ENCODE results near the gene ACCS.

DNA sequence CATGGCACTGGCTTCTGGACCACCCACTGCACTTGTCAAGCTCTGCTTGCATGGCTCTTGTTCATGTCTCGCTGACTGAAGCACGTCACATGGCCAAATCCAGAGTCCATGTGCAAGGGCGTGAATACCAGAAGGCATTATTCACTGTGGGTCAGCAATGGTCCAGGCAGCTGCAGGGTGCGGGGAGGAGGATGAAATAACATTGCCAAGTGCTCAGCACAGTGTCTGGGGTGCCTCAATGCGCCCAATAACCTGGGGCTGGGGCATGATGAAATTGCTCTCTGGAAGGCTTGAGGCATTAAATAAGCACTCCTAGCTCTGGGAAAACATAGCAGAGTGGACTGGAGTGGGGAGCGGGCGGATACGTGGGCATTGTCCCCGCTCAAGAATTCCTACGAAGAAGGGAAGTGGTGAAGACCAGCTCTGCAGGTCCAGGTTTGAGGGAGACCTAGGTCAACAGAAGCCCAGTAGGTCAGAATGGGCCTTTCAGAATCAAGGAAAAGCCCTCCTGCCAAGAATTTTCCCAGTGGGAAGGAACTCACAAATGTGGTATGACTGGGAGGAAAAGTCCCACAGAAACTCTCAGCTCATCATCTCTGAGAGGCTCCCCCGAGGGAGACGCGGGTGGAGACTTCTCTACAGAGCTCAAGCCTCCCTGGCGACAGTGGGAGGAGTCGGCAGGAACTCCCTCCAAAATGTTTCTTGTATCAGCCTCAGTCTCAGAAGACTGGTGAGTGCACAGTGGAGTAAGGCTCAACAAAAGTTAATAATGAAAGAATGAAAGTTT, 33.6 kb upstream of the ACCS start:
- TF ChIP-seq, protein P1, sequence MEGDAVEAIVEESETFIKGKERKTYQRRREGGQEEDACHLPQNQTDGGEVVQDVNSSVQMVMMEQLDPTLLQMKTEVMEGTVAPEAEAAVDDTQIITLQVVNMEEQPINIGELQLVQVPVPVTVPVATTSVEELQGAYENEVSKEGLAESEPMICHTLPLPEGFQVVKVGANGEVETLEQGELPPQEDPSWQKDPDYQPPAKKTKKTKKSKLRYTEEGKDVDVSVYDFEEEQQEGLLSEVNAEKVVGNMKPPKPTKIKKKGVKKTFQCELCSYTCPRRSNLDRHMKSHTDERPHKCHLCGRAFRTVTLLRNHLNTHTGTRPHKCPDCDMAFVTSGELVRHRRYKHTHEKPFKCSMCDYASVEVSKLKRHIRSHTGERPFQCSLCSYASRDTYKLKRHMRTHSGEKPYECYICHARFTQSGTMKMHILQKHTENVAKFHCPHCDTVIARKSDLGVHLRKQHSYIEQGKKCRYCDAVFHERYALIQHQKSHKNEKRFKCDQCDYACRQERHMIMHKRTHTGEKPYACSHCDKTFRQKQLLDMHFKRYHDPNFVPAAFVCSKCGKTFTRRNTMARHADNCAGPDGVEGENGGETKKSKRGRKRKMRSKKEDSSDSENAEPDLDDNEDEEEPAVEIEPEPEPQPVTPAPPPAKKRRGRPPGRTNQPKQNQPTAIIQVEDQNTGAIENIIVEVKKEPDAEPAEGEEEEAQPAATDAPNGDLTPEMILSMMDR (IDR thresholded peaks at IDR 0.05) = no peak
- no peak for TF ChIP-seq POLR2A (IDR thresholded peaks at IDR 0.05)
